GM12864 (cell line): ENCODE results near the gene PCBP3.
"Not testable (repeated sequence)": the region's sequence is repeated elsewhere in the genome, so short reads cannot be mapped to it uniquely, and the experiment has no call there.

Experiments used
- DNase-seq: peaks from one replicate; pipeline ENCODE4 v3.0.0-alpha.2; 2011; ENCODE audit warnings: low read depth
- H3K4me3 ChIP-seq: 2 replicates; pipeline ENCODE4 v1.5.1; 2011; ENCODE audit warnings: mild to moderate bottlenecking, low read depth, low read length, control low read depth
- TF ChIP-seq, protein P1 (sequence below): IDR thresholded peaks from 2 replicates; pipeline ENCODE4 v1.5.1; 2011; ENCODE audit warnings: low read depth, mild to moderate bottlenecking, moderate library complexity, low read length, control low read depth, inconsistent platforms; ENCODE audit errors: missing control alignments

PCBP3 gene

DNA sequence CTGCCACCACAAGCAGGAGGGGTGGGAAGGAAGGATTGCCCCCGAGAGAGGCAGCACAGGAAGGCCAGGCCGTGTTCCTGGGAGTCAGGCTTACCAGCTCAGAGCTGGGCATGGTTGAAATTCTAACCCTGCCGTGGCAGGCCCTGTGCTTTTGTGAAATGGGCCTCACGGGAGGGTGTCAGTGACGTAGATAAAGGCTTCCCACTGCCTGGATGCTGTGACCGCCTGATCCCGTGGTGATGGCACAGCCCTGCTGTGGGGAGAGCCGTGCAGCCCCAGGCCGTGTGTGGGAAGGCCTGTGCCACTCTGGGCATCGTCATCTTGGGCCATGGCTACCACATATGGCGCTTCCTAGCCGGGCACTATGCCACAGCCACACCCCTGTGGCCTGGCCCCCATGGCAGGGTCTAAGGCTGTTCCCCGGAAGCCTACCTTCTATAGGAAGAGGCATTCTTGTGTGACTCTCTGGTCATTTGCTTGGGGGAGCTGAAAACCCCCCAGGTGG is 161.3 kb downstream of the PCBP3 start:
- no peak for DNase-seq
- no peak overlapping the region for H3K4me3 ChIP-seq
- TF ChIP-seq, protein P1, sequence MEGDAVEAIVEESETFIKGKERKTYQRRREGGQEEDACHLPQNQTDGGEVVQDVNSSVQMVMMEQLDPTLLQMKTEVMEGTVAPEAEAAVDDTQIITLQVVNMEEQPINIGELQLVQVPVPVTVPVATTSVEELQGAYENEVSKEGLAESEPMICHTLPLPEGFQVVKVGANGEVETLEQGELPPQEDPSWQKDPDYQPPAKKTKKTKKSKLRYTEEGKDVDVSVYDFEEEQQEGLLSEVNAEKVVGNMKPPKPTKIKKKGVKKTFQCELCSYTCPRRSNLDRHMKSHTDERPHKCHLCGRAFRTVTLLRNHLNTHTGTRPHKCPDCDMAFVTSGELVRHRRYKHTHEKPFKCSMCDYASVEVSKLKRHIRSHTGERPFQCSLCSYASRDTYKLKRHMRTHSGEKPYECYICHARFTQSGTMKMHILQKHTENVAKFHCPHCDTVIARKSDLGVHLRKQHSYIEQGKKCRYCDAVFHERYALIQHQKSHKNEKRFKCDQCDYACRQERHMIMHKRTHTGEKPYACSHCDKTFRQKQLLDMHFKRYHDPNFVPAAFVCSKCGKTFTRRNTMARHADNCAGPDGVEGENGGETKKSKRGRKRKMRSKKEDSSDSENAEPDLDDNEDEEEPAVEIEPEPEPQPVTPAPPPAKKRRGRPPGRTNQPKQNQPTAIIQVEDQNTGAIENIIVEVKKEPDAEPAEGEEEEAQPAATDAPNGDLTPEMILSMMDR = no peak

DNA sequence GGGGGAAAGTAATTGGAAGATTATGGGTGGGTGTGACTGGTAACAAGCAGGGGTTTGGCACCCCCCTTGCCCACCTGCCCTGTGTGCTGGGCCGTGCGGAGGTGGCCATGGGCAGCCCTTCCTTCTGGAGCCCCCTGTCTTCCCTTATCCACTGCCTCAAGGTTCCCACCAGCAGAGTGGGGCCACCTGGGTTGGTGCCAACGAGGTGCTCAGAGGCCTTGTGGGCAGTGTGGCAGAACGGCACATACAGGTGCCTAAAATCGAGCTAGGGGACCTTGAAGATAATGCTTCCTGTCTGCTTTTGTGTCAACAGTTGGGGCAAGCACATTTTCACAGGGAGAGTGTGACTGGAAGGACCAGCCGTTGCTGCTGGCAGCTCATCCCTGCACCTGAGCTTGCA is 161.8 kb downstream of the PCBP3 start:
- no peak for DNase-seq
- H3K4me3 ChIP-seq = no peak overlapping the region
- TF ChIP-seq, protein P1 = no peak

DNA sequence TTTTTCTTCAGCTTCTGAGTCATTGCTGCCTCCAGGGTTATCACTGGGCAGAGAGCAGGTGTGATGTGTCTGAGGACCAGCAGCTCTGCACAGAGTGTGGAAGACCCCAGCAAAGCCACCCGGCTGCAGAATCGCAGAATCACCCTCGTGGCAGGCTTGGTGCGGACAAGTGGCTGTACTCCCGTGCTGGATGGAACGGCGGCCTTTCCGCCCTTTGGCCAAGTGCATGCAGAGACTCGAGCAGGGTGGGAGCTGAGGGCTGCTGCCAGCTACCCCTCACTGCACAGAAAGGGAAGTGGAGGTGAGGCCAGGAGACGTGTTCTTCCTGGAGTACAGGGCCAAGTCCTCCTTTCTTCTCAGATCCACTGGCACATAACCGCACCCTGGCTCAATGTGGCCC is 162.5 kb downstream of the PCBP3 start:
- TF ChIP-seq, protein P1 = no peak
- no peak overlapping the region for H3K4me3 ChIP-seq
- DNase-seq = no peak

DNA sequence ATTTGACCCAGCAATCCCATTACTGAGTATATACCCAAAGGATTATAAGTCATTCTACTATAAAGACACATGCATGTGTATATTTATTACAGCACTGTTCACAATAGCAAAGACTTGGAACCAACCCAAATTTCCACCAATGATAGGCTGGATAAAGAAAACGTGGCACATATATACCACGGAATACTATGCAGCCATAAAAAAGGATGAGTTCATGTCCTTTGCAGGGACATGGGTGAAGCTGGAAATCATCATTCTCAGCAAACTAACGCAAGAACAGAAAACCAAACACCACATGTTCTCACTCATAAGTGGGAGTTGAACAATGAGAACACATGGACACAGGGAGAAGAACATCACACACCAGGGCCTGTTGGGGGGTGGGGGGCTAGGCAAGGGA is 165.1 kb downstream of the PCBP3 start:
- H3K4me3 ChIP-seq, DNase-seq: not testable (repeated sequence)

DNA sequence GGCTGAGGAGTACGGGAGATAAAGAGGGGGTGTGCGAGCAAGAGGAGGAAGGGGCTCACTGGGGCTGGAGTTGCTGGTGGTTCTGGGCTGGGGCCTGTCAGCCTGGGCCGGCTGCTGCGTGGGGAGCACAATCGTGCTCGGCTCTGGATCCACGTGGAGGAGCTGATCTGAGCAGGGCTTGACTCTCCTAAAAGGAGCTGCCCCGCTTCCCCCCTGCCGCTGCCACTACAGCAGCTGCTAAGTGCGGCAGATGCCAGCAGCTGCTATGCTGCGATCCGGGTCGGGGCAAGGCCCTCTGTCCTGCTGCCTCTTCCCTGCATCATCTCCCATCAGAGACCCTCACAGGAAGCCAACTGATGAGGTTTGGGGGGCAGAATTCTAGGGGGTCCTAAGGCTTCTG is 165.9 kb downstream of the PCBP3 start:
- TF ChIP-seq, protein P1 = no peak
- no peak for DNase-seq
- H3K4me3 ChIP-seq = no peak overlapping the region

DNA sequence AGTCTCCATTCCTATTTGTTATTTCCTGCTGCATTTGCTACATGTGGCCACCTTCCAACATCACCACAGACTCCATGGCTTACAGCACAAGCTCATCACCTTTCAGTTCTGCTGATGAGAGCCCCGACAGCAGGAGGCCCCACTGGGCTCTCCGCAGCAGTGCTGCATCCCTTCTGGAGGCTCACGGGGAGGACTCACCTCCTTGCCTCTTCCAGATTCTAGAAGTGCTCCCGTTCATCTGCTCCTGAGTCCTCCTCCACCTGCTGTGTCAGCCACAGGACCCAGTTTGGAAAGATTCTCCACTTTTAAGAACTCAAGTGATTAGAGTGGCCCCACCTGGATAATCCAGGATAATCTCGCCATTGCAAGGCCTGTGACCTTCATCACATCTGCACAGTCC is 167.6 kb downstream of the PCBP3 start:
- TF ChIP-seq, protein P1 = no peak
- no peak for DNase-seq
- no peak overlapping the region for H3K4me3 ChIP-seq

DNA sequence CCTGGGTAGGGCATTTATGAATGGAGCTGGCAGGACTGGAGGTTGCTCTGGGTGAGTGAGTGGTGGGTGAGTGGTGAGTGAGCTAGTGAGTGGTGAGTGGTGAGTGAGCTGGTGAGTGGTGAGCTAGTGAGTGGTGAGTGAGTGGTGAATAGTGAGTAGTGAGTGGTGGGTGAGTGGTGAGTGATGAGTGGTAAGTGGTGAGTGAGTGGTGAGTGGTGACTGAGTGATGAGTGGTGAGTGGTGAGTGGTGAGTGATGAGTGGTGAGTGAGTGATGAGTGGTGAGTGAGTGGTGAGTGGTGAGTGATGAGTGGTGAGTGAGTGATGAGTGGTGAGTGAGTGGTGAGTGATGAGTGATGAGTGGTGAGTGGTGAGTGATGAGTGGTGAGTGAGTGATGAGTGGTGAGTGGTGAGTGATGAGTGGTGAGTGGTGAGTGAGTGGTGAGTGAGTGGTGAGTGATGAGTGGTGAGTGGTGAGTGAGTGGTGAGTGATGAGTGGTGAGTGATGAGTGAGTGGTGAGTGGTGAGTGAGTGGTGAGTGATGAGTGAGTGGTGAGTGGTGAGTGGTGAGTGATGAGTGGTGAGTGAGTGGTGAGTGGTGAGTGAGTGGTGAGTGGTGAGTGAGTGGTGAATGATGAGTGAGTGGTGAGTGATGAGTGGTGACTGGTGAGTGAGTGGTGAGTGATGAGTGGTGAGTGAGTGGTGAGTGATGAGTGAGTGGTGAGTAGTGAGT is 170.8 kb downstream of the PCBP3 start:
- not testable (repeated sequence) for H3K4me3 ChIP-seq, DNase-seq

DNA sequence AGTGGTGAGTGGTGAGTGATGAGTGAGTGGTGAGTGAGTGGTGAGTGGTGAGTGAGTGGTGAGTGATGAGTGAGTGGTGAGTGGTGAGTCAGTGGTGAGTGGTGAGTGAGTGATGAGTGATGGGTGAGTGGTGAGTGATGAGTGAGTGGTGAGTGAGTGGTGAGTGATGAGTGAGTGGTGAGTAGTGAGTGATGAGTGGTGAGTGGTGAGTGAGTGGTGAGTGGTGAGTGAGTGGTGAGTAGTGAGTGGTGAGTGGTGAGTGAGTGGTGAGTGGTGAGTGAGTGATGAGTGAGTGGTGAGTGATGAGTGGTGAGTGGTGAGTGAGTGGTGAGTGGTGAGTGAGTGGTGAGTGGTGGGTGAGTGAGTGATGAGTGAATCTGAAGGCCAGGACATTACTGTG is 172.3 kb downstream of the PCBP3 start:
- DNase-seq, H3K4me3 ChIP-seq: not testable (repeated sequence)
